Measurements from ENCODE around the gene TXK.

TXK gene

DNA sequence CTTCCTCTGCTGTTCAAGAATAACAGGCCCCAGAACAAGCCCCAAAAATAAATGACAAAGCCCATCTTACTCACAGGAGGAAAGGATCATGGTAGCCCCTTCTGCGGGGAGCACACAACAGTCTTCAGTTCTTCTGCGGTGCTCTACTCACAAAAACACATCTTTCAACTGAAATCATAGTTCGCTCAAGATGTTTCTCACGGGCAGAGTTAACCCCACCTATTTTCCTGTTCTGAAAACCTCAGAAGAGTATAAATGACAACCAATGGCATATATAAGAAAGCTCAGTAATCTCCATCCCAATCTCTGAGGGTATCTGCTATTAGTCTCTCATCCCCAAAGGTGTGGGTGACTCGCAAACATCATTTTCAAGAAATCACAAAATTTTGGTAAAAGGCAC lies at the start of gene TXK:
Gene TXK, minus strand, starts transcription at position 170 of the 400 bp plus-strand sequence. Its CDS starts 80 bp downstream, at position 90.
- in situ Hi-C loops (cut with HindIII; ENCODE audit: low sequenced_read_pairs) = no loop called here

DNA sequence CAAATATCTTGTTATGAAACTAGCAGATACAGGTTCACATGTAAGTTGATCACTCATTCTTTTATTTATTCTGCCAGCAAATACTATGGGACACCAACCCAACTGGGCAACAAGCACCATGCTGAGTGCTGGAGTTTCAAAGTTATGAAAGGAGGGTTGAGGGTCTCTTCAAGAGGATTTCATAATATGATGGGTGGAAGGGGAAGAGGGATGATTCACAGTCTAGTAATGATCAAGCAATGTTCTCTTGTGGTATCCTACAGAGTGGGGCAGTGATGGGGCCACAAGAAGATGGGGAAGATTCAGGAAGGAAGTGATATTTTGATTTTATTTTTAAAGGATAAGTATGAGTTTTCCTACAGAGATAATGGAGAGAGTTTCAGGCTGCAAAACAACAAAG lies 46.2 kb upstream of the TXK start:
- in situ Hi-C loops (cut with HindIII; ENCODE audit: low sequenced_read_pairs) = no loop called here

DNA sequence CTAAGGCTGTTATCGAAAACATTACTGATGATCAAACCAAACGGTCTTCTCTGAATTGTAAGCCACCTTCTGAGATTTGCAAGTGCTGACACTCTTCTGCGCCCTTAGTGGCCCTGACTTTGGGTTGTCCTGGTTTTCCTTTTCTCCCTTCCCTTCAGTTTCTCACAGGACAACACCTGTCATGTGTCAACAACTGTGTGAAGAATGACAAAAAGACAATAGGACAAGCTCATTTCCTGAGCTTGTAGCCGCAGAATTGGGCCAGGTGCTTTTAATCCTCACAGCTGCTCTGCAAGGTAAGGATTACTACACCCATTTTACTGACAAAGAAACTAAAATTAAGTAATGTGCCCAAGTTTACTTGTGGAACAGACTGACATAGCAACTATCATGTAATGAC lies 44.9 kb upstream of the TXK start:
- in situ Hi-C loops (cut with HindIII; ENCODE audit: low sequenced_read_pairs) = no loop called here

DNA sequence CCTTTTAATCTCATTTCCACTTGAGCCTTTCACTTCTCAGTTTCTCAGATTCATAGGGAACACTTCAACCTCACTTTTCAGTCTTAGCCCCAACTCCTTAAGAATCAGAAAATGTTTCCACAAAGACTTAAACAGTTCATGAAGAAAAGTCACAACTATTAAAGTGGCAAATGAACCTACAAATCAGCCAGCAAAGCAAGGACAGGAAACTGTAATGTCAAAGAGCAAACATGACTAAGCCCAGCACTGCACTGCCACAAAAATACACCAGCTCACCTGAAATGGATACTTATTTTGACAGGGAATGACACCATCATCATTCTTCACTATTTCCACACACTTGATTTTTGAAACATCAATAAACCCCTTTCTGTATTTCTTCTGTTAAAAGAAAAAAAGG lies 41.8 kb upstream of the TXK start:
- in situ Hi-C loops (cut with HindIII; ENCODE audit: low sequenced_read_pairs) = no loop called here

DNA sequence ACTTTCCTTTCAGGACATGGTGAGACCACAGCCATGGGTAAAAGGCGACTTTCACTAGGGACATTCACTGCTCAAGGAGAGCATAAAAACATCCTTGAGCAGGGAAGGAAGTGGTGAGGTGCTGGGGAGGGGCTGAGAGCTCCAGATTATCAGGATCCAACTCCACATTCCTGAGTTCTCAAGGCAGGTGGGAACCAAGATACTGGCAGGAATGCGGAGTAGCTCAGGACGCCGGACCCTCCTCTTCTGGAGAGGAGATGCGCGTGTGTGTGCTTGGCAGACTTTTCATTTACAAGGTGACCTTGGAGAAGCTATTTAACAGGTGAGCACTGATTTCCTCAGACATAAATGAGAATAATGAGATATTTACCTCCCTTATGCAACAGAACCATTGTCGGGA lies 41.3 kb upstream of the TXK start:
- in situ Hi-C loops (cut with HindIII; ENCODE audit: low sequenced_read_pairs) = no loop called here

DNA sequence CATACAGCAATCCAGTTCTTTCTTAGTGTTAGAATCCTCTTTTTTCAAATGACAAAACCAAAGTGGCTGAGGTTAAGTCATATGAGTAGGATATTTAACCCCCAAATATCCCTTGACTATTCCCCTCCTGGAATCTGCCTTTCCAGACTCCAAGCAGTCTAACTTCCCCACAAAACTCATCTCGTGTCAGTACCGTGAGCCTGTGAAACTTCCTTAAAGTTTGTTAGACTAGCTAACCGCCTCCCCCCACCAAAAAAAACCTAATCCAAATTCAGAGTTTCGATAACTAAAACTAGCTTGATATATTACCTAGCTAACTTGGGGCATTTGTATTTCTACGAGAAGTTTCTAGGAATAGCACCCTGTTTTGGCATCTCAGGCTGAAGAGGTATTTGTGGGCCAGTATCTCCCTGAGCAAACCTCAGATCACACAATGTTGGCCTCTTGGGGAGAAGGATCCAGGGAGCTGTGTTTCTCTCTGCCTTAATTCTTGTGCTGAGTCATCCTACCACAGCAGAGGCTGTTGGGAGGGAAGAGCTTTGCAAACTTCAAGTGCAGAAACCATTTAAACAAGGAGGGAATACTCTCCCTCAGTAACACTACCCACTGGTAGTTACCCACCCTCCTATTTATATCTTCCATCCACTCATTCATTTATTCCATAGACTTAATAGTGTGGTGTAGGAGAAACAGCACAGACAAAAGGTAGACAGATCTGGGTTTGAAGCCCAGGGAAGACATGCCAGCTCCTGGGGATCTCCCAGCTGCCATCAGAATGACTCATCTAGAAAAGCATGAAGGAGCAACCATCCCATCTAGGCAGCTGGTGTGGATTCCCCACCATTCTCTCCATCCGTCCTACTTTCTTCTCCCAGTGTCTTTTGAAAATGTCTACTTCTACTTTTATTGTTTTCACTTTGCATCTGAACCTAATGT lies 39.3 kb upstream of the TXK start:
- in situ Hi-C loops (cut with HindIII; ENCODE audit: low sequenced_read_pairs) = no loop called here

DNA sequence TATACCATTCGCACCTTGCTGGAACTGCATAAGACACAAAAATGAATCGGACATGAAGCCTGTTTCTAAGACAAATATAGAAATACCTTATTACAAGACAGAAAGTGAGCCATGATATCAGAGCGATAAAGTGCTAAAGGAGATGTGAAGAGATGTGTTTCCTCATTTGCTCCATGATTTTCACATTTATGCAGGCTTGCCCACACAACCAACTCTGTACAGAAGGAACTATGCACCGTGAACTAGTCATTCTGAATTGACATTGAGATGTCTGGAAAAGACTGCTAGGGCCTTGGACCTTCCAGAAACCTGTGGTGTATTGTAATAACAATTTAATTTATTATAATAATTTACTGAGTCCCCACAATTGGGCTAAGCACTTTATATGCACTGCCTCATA lies 38.6 kb upstream of the TXK start:
- in situ Hi-C loops (cut with HindIII; ENCODE audit: low sequenced_read_pairs) = no loop called here

DNA sequence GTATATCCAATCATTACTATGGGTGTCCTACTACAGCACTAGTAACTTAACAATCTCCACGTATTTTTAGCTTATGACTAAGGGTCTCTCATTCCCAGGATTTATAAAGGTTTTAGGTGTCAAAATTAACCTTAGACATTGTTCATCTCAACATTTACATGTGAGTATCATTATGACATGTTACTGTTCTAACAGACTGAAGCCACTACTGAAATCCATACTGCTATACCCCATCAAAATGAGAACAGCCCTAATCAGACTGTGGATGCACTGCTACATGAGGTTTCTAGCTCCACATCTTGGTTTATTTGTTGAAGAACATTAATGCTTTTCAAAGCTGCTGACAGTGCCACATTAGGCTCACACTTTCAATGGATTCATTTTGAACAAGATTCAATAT lies 35.6 kb upstream of the TXK start:
- in situ Hi-C loops (cut with HindIII; ENCODE audit: low sequenced_read_pairs) = no loop called here

DNA sequence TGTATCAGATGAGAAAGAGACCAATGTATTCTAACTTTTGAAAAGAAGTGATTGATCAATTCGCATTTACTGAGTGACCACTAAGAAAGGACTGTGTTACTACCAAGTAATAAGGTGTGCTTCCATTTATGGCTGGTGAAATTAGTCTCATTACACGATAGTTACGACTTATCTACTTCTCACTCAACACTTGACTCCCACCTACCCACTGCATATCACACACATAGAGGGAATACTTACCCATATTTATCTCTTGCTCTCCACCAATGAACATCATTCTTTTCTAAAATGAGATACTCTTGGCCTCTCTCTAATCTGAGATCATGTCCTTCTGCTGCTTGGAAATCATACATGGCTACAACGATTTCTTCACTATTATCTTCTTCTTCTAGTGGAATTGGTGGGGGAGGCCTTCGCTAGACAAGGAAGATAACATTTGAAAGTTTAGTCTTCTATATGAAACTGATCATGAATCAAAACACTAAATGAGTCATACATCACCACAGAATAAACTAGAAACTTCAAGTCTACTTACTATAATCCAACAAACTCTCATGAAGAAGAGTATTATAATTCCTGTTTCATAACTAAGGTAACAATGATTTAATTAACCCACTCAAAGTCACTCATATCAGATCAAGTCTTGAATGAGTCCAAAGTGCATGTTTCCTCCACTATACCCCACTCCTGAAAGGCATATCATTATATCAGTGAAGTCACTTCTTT lies 33.7 kb upstream of the TXK start:
- in situ Hi-C loops (cut with HindIII; ENCODE audit: low sequenced_read_pairs) = no loop called here

DNA sequence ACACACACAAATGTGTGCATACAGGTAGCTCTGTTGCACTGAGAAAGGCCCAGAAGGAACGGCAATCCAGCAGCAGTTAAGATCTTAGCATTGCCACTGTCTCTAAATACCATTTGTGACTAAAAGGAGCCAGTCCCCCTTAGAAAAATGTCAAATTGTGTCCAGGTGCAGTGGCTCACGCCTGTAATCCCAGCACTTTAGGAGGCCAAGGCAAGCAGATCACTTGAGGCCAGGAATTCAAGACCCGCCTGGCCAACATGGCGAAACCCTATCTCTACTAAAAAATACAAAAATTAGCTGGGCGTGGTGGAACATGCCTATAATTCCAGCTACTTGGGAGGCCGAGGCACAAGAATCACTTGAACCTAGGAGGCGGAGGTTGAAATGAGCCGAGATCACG lies 30.5 kb upstream of the TXK start:
- in situ Hi-C loops (cut with HindIII; ENCODE audit: low sequenced_read_pairs) = loop anchor here (5.0 kb wide), 1 partner anchor 48 kb away; no protein-coding TSS in a partner anchor

DNA sequence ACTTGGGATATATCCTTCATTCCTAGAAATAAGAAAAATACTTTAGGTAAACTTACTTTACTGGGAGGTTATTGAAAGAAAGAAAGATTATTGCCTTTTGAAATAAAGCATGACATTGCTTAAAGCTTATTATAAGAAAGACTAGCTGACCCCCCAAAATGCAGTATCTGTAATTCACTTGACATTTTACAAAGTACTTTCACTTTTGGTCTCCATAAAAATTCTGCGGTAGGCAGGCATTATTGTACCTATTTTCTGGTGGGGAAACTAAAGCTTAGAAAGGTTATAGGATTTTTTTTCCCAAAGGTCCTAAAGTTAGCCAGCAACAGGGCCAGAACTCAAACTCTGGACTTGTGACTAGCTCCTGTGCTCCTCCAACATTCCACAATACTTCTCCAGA lies 29.7 kb upstream of the TXK start:
- in situ Hi-C loops (cut with HindIII; ENCODE audit: low sequenced_read_pairs) = loop anchor here (5.0 kb wide), 1 partner anchor 49 kb away; no protein-coding TSS in a partner anchor

DNA sequence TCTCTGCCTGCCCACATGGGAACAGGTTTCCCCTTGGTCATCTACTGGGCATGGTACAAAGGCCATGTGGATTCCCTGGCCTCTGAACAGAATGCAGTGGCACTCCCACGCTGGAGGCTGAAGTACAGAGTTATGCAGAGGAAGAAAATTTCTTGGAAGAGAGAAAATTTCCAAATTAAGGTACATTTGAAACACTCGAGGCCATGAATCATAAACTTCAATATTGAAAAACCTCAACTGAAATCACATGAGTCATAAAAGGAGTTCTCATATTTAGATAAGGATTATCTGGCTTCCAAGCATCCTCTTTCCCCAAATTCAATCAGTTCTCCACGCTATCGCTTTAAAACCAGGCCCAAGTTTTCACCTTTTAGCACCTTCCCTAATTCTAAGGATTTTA lies 28.1 kb upstream of the TXK start:
- in situ Hi-C loops (cut with HindIII; ENCODE audit: low sequenced_read_pairs) = loop anchor here (5.0 kb wide), 1 partner anchor 50 kb away; no protein-coding TSS in a partner anchor

DNA sequence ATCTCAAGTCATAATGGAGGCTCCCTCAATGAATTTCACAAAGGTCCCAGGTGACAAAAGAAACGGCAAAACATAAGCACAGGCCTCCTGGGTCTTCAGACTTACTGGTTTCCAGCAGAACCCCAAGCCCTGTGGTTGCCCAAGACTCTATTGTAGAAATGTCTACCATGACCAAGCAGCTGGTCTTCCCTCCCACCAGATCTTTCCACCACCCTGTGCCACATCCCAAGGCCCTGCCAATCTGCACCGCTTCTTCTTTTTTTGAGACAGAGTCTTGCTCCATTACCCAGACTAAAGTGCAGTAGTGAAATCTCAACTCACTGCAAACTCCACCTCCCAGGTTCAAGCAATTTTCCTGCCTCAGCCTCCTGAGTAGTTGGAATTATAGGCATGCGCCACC lies 23.2 kb upstream of the TXK start:
- in situ Hi-C loops (cut with HindIII; ENCODE audit: low sequenced_read_pairs) = no loop called here

DNA sequence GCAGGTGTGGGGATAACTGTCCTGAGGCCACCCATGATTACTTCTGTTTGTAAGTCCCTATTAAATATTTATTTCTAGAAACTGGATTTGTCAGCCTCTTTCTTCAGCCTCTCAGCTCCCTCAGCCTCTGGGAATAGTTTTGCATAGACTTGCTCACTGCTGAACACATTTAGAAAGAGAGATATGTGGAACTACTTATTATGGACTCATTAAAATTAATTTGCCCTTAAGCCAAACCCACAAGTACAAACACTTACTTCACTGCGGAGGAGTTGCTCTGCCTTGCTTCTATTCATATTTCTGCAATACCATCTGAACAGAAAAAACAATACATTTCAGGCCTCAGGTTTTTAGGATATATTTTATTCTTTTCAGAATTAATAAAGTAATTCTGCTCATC lies 22.4 kb upstream of the TXK start:
- in situ Hi-C loops (cut with HindIII; ENCODE audit: low sequenced_read_pairs) = no loop called here

DNA sequence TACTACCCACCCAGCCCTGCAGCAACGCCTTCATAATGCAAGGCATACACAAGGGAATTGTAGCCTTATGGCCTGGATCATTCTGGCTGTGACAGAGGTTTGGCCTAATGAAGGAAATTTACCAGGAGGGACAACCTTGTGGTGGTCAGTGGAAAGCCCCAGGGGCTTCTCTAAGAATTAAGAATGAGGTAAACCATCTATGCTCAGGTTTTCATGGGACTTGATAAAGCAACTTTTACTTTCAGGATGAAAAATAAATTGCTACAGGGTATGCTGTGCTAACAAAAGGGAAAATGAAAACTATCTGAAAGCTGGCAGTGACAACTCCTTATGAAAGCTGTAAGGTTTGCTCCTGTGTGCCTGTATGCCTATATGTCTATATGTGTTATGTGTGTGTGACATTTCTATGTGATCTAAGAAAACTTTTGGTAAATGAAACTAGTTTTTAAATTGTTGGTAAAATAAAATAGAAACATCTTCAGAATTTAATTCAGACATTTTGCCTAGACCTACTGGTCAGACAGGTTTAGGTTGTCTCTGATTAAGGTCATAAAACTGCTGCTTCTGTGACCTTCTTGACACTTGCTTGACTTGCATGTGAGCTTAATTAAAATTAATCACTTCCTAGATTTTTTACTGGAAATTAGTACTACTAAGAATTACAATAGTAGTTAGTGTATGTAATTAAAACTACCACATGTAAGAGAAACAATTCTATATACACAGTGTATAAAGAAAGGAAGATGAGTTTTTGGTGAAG lies 19.9 kb upstream of the TXK start:
- in situ Hi-C loops (cut with HindIII; ENCODE audit: low sequenced_read_pairs) = loop anchor here (5.0 kb wide), 1 partner anchor 38 kb away; no protein-coding TSS in a partner anchor

DNA sequence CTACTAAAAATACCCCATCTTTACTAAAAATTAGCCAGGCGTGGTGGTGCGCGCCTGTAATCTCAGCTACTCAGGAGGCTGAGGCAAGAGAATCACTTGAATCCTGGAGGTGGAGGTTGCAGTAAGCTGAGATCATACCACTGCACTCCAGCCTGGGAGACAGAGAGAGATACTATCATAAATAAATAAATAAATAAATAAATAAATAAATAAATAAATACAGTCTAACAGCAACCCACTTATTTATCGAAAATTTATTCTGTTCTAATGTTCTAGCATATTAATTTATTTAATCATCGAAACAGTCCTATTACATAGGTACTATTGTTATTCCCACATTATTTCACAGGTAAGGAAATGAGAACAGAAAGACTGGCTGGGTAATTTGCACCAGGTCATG lies 18.2 kb upstream of the TXK start:
- in situ Hi-C loops (cut with HindIII; ENCODE audit: low sequenced_read_pairs) = loop anchor here (5.0 kb wide), 1 partner anchor 40 kb away; no protein-coding TSS in a partner anchor

DNA sequence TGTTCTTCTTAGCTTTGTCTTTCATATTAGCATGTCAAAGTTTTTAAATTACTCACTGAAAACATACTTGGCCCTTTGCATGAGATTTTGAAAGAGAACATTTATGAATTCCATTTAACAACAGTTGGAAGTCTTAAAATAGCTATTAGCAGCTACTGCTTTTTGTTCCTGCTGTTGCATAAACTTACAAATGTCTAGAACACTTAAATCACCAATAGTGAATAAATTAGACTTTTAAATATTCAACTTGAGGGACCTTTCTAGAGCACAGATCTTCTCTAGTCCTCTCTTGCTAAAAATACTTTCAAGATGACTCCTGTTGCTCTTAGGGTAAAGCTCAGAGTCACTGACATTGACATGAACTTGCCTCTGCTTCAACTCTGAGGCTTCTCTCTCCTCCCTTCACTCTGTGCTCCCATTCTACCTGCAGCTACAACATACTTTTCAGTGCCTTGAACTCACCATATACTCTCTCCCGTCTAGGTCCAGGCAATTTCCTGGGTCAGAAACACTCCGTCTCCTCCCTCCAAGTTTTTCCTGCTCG lies 15.8 kb upstream of the TXK start:
- in situ Hi-C loops (cut with HindIII; ENCODE audit: low sequenced_read_pairs) = loop anchor here (5.0 kb wide), 1 partner anchor 42 kb away; no protein-coding TSS in a partner anchor

DNA sequence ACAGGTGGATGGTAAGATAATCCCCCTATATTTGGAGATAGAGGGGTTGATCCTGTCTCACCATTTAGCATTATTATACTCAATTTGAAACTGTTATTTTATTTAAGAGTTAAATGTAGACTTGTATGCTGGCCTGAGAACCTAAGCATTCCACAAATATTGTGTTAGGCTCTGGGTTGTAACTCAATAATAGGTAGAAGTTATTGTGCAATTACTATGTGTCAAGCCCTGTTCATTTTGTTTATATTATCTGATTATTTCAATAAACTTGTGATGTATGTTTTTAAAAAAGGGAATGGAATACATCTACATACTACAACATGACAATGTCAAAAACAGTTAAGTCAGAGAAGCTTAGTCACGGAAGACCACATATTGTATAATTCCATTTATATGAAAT lies 13.6 kb upstream of the TXK start:
- in situ Hi-C loops (cut with HindIII; ENCODE audit: low sequenced_read_pairs) = no loop called here

DNA sequence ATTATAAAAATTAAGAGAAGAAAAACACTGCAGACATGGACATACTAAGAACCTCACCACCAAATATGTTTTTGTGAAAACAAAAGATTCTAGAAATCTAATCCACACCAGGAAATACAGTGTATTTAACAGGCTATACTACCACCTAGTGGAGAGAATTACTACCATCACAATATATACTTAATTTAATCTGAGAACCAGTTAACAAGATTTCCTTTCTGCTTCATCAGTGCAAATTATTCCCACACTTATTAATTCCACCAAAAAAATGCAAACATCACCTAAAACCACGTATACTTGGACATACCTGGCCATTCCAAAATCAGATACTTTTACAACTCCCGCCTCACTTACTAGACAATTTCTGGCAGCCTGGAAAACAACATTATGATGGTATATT lies 7.0 kb upstream of the TXK start:
- in situ Hi-C loops (cut with HindIII; ENCODE audit: low sequenced_read_pairs) = no loop called here

DNA sequence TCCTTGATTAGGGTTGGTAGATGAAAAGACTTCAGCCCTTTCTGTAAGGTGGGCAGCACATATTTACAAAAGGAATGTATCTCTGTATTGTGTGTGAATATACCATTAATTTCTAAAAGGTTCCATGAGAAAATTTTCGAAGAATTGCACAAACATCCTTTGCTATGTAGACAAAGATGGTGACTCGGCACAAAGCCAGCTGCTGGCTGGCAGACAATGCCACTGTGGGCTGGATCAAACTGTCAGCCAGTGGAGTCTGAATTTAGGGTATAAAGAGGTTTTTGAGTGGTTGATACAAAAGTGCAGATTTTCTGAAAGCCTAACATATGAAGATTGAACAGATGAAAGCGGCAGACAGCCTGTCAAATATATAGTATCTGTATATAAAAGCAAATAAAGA lies 5.6 kb upstream of the TXK start:
- in situ Hi-C loops (cut with HindIII; ENCODE audit: low sequenced_read_pairs) = no loop called here

DNA sequence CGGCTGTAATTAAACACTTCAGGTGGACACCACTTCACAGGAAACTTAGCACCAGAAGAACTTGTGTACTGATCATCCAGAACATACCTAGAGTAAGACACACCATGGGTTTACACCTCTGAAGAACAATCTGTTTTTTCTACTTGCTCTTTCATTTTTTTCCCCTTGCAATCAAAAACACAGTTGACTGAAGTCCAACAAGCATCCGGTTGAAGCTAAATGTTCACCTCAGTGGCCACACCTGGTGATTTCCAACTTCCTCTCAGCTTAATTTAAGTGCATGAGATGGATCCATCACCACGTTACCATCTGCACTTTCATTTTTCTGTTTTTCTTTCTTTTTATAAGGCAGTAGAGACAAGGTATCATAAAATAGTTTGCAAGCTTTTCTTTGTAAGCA lies 4.9 kb upstream of the TXK start:
- in situ Hi-C loops (cut with HindIII; ENCODE audit: low sequenced_read_pairs) = no loop called here

All from endothelial cell of hepatic sinusoid (primary cell).